ENCODE results near the gene ZFY. TPM values are rescaled to one million over a fixed set of nuclear protein-coding genes. Genes with fewer than 3 reads are reported as not detected.

The ZFY gene
- polyA plus RNA-seq (2011; rRNA removed) = 5.2 and 10.7 TPM in 2 replicates
- polyA minus RNA-seq (2011; rRNA and poly(A)+ RNA removed) = 13.2 and 13.9 TPM in 2 replicates

- CTCF ChIA-PET = no interaction called here
- H3K4me3 ChIP-seq (ENCODE audit: low read depth, low read length) = peak within 1 kb of the TSS; percentile 67
- TF ChIP-seq, protein P1, sequence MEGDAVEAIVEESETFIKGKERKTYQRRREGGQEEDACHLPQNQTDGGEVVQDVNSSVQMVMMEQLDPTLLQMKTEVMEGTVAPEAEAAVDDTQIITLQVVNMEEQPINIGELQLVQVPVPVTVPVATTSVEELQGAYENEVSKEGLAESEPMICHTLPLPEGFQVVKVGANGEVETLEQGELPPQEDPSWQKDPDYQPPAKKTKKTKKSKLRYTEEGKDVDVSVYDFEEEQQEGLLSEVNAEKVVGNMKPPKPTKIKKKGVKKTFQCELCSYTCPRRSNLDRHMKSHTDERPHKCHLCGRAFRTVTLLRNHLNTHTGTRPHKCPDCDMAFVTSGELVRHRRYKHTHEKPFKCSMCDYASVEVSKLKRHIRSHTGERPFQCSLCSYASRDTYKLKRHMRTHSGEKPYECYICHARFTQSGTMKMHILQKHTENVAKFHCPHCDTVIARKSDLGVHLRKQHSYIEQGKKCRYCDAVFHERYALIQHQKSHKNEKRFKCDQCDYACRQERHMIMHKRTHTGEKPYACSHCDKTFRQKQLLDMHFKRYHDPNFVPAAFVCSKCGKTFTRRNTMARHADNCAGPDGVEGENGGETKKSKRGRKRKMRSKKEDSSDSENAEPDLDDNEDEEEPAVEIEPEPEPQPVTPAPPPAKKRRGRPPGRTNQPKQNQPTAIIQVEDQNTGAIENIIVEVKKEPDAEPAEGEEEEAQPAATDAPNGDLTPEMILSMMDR (IDR thresholded peaks at IDR 0.05; ENCODE audit: insufficient read depth, low read depth, low read length) = no peak
Observed at GRCh38 chrY:2934861-2935715, at the start of gene ZFY. TSS of gene ZFY (plus strand) at chrY:2935381. CDS start at chrY:2953937, 18,556 bp downstream.

DNA sequence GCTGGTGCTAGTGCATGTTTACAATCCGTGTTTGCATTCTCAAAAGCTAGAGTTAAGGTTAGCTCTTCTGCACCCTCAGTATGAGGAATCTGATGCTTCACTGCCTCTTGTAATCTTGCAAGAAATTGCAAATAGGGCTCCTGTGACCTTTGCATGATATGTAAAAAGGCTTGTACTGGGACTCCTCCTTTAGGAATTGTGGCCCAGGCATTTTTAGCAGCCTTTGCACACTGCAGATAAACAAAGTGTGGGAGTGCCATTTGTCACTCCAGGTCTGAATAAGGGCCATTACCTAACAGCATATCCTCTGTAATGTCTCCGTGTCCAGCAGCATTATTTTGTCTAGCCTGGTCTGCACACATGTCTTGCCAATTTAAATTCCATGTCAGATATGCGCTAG is 49.3 kb upstream of the ZFY start:
- no peaks in the 10 kb centered on the region for H3K36me3 ChIP-seq (ENCODE audit: control insufficient read depth, insufficient read depth, low read length)
- POLR2A ChIA-PET = no interaction called here
- no peak for DNase-seq (ENCODE audit: low read depth)
- H3K27me3 ChIP-seq (ENCODE audit: control insufficient read depth, insufficient read depth, low read length) = no peaks in the 10 kb centered on the region
- TF ChIP-seq, protein P1 (IDR thresholded peaks at IDR 0.05; ENCODE audit: insufficient read depth, low read depth, low read length) = no peak
- no peak overlapping the region for H3K4me3 ChIP-seq (ENCODE audit: low read depth, low read length)
- CTCF ChIA-PET = no interaction called here

More at GRCh38 chrY:2934861-2935715, at the start of gene ZFY:
- POLR2A ChIA-PET = no interaction called here
- no peak for DNase-seq (ENCODE audit: low read depth)
- no peaks in the 10 kb centered on the region for H3K36me3 ChIP-seq (ENCODE audit: control insufficient read depth, insufficient read depth, low read length)
- no peaks in the 10 kb centered on the region for H3K27me3 ChIP-seq (ENCODE audit: control insufficient read depth, insufficient read depth, low read length)

GRCh38 chrY:2887386-2887785 is 47.8 kb upstream of the ZFY start:
- H3K27me3 ChIP-seq (ENCODE audit: control insufficient read depth, insufficient read depth, low read length) = no peaks in the 10 kb centered on the region
- TF ChIP-seq, protein P1 (IDR thresholded peaks at IDR 0.05; ENCODE audit: insufficient read depth, low read depth, low read length) = no peak
- ChIA-PET POLR2A (no interaction called here), CTCF (no interaction called here)
- no peak overlapping the region for H3K4me3 ChIP-seq (ENCODE audit: low read depth, low read length)
- no peaks in the 10 kb centered on the region for H3K36me3 ChIP-seq (ENCODE audit: control insufficient read depth, insufficient read depth, low read length)
- DNase-seq (ENCODE audit: low read depth) = no peak

- POLR2A ChIA-PET = no interaction called here
- no peak for DNase-seq (ENCODE audit: low read depth)
- H3K4me3 ChIP-seq (ENCODE audit: low read depth, low read length) = no peak overlapping the region
- H3K27me3 ChIP-seq (ENCODE audit: control insufficient read depth, insufficient read depth, low read length) = no peaks in the 10 kb centered on the region
- no peaks in the 10 kb centered on the region for H3K36me3 ChIP-seq (ENCODE audit: control insufficient read depth, insufficient read depth, low read length)
- CTCF ChIA-PET = no interaction called here
- TF ChIP-seq, protein P1 (IDR thresholded peaks at IDR 0.05; ENCODE audit: insufficient read depth, low read depth, low read length) = no peak
Observed at GRCh38 chrY:2887955-2888354, 47.2 kb upstream of the ZFY start.

- POLR2A ChIA-PET = no interaction called here
- H3K36me3 ChIP-seq (ENCODE audit: control insufficient read depth, insufficient read depth, low read length) = no peaks in the 10 kb centered on the region
- CTCF ChIA-PET = no interaction called here
- H3K4me3 ChIP-seq (ENCODE audit: low read depth, low read length) = no peak overlapping the region
- H3K27me3 ChIP-seq (ENCODE audit: control insufficient read depth, insufficient read depth, low read length) = no peaks in the 10 kb centered on the region
- no peak for DNase-seq (ENCODE audit: low read depth)
- TF ChIP-seq, protein P1 (IDR thresholded peaks at IDR 0.05; ENCODE audit: insufficient read depth, low read depth, low read length) = no peak
Observed at GRCh38 chrY:2893471-2893870, 41.7 kb upstream of the ZFY start.
